GM19240 (cell line): ENCODE results near the gene LMAN1.

Experiments used
- DNase-seq: peaks from one replicate; pipeline ENCODE4 v3.0.0; 2011; ENCODE audit warnings: low spot score; ENCODE audit not compliant: insufficient read length

Gene LMAN1

GRCh38 chr18:59358712-59359575 is at the start of gene LMAN1:
Gene LMAN1 (minus strand): TSS chr18:59359265. CDS start chr18:59359244, 21 bp downstream.
- peak; percentile 84 for DNase-seq

DNA sequence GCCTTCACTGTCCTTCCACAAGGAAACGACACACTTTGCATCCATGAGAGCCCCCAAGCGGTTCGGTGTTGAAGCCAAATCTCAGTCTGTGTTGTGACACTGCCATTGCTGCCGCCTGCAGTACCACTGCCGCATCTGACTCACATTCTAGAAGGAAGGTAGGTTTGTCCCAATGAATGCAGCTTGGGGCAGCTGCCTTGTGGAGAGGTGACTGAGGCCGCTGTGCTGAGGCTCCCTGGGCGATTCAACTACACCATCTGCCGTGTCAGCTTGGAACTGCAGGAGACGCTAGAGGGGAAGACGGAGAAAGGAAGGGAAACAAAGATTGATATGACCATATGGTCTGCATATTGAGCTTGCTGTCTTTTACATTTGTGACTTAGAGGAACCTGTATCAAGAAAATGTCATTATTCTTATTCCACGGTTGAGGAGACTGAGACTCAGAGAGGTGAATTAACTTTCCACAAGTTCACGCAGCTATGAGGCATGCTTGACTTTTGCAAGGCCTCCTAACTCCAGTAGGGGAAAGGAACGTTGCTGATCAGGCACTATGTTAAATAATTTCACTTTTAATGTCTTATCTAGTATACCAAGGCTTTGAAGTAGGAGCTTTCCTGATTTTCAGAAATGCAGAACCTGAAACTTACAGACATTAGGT is 43.5 kb upstream of the LMAN1 start:
- DNase-seq, result peak; percentile 74

GRCh38 chr18:59400407-59400806 is 41.3 kb upstream of the LMAN1 start:
- DNase-seq, result no peak

DNA sequence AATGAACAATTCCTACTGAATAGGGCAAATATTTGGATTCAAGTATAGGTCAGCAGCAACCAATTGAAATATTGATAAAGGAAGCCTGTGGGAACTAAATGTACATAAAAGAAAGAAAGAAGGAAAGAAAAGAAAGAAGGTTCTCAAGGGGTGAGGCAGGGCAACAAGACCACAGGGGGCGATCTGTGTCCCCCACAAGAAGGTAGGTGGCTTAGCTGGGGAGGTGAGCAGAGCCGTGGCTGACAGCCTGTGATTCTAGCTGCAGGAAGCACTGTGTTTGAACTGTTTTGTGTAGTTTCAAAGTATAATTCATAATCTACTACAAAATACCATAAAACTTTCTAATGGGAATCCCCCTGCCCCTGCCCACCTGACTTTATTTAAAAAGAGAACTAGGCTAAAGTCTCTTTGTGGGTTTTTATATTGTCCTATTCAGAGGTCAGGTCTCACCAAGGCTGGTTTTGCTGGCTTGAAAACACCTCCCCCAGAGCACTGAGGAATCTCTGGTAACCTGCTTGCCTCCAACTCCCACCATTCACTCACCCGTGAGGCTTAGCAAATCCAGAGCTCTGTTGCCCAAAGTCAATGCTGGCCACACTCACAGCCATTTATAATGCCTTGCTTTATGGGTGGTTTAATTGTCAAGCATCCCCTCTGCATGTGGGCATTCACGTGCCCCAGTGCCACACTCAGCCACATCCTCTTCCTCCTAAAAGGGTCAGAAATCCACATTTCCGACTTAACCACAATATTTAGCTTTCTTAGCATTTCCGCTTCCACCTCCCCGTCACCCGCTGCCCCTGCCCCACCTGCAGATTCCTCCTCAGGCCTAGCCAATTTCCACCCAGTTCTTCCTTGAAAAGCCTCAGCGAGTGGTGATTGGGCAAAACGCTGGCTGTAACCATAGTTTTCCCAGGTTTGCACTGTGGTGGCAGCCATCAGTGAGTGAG is 36.4 kb upstream of the LMAN1 start:
- no peak for DNase-seq

DNA sequence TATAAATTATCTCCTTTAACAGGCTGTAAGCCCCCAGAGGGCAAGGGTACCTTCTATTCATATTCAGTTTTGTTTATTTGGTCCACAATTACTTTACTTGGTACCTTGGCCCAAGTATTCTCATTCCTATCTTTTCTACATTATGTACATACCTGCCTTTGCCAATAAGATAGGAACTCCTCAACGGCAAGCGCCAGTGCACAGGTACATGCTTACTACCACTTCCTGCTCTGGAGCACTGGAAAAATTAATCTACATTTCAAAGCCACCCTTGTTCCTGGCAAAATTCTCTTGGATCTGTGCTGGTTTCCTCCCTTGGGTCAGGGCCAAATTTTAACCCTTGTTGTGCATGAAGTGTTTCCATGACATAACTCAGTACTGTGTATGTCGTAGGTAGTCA is 34.3 kb upstream of the LMAN1 start:
- no peak for DNase-seq

DNA sequence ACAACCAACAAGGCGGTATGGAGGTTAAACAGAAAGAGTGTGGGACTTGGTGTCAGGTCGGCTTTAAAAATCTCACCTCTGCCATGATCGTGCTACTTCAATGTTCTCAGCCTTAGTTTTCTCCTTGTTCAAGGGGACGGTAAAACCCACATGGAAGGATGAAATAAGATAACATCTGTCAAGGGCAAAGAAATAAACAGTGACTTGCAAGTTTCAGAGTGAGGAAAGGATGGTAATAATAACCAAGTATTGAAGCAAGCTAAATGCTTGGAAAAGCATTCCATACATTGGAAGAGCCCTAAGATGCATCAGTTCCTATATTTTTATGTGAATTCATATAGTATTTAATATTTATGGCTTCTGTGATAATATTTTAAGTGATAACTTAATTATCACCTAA is 29.8 kb upstream of the LMAN1 start:
- no peak for DNase-seq

DNA sequence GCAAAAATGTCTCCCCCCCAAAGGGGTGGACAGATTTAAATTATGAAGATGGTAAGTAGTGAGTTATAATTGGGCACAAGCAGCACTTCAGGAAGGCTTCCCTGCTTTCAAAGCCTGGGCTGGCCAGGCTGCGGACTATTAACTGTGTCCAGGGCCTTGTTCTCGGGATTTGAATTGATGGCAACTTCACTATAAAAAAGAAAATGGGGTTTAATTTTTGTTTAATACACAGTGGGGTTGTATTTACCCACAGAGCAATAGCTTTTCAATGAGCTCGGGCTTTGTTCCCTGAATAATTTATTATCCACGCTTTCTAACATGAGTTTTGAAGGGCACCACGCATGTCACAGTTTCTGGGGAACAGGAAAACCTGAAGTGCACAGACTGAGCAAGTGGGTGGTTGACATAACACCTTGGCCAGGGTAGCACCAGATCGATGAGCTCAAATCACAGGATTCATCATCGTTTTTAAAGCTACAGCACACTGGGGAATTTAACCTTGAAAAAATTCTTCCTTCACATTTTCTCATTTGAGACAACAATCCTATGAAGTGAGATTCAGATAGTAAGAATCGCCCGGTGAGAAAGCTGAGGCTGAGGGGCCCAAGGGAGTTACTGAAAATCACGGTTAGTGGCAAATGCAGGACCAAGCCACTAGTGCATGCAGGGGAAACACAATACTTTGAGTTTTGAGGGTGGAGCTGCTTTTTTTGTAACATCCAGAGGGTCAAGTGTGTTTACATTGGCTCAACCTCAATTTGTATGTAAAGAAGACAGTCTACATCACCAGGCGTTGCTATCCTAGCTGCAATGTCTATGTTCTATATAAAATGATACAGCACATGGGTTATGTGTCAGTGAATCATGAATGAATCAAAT is 28.9 kb upstream of the LMAN1 start:
- no peak for DNase-seq

GRCh38 chr18:59386909-59387686 is 28.0 kb upstream of the LMAN1 start:
- no peak for DNase-seq

DNA sequence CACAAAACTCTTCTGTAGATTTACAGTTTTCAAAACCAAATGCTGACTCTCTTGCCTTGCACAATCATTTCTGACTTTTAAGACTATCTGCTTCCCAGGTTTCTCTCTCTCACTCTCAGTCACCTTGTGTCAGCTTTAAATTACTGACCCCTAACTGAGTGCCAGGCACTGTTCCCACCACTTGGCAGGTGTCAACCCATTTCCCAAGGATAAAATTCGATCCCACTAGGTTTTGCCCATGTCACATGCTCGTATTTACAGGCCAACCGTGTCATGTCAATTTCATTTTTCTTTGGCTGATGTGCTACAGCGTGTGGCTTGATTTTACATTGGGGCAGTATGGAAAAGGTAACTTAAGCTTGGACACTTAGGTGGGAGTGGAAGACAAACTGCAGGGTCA is 26.1 kb upstream of the LMAN1 start:
- no peak for DNase-seq

DNA sequence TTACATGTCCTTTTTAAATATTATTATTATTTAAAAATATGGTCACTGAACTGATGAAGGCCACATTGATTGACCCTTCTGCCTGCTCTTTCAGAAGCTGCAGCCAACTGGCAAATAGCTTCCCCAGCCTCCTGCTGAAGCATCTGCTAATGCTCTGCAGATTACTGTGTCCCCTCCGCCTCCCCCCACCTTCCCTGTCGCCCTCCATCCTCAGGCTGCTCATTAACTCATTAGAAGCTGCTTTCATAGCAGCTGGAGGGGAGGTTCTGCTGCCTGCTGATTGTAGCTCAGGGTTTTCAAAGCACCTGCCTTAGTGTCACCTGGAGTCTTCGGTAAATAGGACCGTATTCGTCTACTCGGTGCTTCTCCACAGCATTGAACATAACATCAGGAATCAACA is 24.8 kb upstream of the LMAN1 start:
- no peak for DNase-seq

DNA sequence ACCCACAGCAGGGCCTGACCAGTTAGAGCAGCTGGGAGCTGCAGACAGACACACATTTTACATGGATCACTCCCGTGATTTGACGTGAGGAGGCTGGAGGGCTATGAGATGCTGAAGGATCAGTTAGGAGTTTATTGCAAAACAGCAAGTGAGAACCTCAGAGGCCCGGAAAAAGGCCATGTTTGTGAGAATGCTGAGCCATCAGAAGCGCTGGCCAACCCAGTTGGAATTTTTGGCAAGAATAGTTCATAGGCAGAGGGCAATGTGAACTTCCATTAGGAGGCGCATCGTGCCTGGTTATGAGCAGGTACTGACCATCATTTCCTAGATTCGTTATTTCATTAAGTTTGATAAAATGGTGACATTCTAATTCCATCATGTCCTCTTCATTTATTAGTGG is 23.3 kb upstream of the LMAN1 start:
- DNase-seq, result no peak

DNA sequence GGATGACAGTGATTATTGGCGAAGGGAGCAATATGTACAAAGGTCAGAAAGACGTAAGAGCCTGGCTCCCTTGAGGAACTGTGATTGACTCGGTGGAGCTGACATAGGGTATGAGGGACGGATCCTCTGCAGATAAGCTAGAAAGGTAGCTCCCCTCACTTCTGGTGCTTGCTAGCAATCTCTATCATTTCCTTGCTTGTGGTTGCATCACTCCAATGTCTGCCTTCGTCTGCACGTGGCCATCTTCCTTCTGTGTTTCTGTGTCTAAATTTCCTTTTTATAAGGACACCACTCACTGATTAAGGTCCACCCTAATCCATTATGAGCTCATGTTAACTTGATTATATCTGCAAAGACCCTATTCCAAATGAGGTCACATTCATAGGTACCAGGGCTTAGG is 22.9 kb upstream of the LMAN1 start:
- DNase-seq, result no peak

DNA sequence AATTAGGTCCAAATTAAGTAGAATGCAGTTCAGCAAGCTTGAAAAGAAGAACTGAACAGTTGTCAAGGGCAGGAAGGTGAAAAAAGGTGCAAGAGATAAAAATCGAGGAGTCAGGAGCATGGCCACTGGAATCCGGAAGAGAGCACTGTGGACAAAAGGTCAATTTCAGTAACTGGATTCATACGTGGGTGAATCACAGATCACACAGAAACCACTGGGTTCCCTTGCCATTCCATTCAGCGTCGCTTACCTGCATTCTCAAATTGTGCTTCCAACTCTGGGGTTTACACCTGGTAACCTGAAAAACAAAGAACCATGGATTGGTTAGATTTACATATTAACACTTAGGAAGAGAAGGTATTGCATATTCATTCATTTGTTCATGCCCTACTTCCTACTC is 21.6 kb upstream of the LMAN1 start:
- no peak for DNase-seq

GRCh38 chr18:59379772-59380522 is 20.9 kb upstream of the LMAN1 start:
- no peak for DNase-seq

- DNase-seq, result no peak
Measured at GRCh38 chr18:59377613-59378337, 18.7 kb upstream of the LMAN1 start.

GRCh38 chr18:59376351-59376935 is 17.4 kb upstream of the LMAN1 start:
- DNase-seq, result no peak

GRCh38 chr18:59374128-59374527 is 15.1 kb upstream of the LMAN1 start:
- DNase-seq, result no peak

DNA sequence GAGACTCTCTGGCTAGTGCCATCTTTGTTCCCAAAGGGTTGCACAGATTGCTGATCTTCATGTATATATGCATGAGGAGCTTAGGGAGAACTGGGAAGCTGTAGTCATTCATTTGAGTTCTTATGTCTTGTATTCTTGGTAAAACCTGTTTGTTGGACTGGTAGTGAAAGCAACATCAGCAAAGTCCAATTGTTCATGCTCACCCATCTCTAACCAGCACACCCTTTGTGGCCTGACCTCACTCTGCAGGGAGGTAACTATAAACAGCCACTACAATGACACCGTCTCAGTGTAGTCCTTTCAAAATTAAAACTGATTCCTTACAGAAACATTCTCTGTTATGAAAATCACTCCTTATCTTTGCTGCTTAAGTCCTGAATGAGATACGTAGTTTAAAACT is 13.9 kb upstream of the LMAN1 start:
- DNase-seq, result no peak
